GM23338 (cell line): ENCODE data around the gene DAB1. TPM values are rescaled to one million over a fixed set of nuclear protein-coding genes. Genes with fewer than 3 reads are reported as not detected.

Experiments used
- ATAC-seq: fragments of 200-7000 bp; cut with Tn5 transposase; 3 replicates; pipeline ENCODE4 v1.9.1; 2020
- DNase-seq: peaks from one replicate; pipeline ENCODE4 v3.0.0-alpha.2; 2015; ENCODE audit warnings: low spot score
- H2AFZ ChIP-seq: fragments of 200-600 bp; sonication (generic); 2 replicates; pipeline ENCODE4 v1.8.0; 2016; ENCODE audit warnings: antibody characterized with exemption, mild to moderate bottlenecking, moderate library complexity
- H3F3A ChIP-seq: fragments of 200-600 bp; sonication (generic); replicated peaks from 2 replicates; pipeline ENCODE4 v1.8.0; 2017; ENCODE audit warnings: antibody characterized with exemption, mixed run types, low read depth
- H3K27ac ChIP-seq: fragments of 200-600 bp; sonication (generic); 2 replicates; pipeline ENCODE4 v1.6.1; 2016; ENCODE audit warnings: low read depth
- H3K27me3 ChIP-seq: fragments of 200-600 bp; sonication (generic); 2 replicates; pipeline ENCODE4 v1.8.0; 2016; ENCODE audit warnings: mild to moderate bottlenecking, mixed run types, moderate library complexity; ENCODE audit not compliant: insufficient read depth
- H3K36me3 ChIP-seq: fragments of 200-600 bp; sonication (generic); 2 replicates; pipeline ENCODE4 v1.8.0; 2016; ENCODE audit warnings: mild to moderate bottlenecking; ENCODE audit not compliant: insufficient read depth
- H3K4me1 ChIP-seq: fragments of 200-600 bp; sonication (generic); 2 replicates; pipeline ENCODE4 v1.8.0; 2016; ENCODE audit warnings: mild to moderate bottlenecking, moderate library complexity; ENCODE audit not compliant: insufficient read depth
- H3K4me2 ChIP-seq: fragments of 200-600 bp; sonication (generic); 2 replicates; pipeline ENCODE4 v1.7.1; 2017; ENCODE audit warnings: mixed run types
- H3K4me3 ChIP-seq: fragments of 200-600 bp; sonication (generic); 2 replicates; pipeline ENCODE4 v1.6.1; 2016; ENCODE audit warnings: mixed run types
- H3K79me2 ChIP-seq: fragments of 200-600 bp; sonication (generic); replicated peaks from 2 replicates; pipeline ENCODE4 v1.8.0; 2017; ENCODE audit warnings: mild to moderate bottlenecking; ENCODE audit not compliant: insufficient read depth
- H3K9me2 ChIP-seq: fragments of 200-600 bp; sonication (generic); 2 replicates; pipeline ENCODE4 v1.8.0; 2017; ENCODE audit not compliant: insufficient read depth
- H4K20me1 ChIP-seq: fragments of 200-600 bp; sonication (generic); replicated peaks from 2 replicates; pipeline ENCODE4 v1.8.0; 2017; ENCODE audit warnings: mild to moderate bottlenecking; ENCODE audit not compliant: insufficient read depth
- H3K27ac Mint-ChIP-seq: 2 replicates; pipeline ENCODE4 v1.8.0; 2020; ENCODE audit warnings: inconsistent platforms, mild to moderate bottlenecking, moderate library complexity, mixed read lengths
- H3K27me3 Mint-ChIP-seq: 3 replicates; pipeline ENCODE4 v1.8.0; 2022; ENCODE audit warnings: low read depth, mild to moderate bottlenecking, moderate library complexity, mixed read lengths, inconsistent platforms; ENCODE audit not compliant: insufficient read depth, poor library complexity
- H3K36me3 Mint-ChIP-seq: 3 replicates; pipeline ENCODE4 v1.8.0; 2021; ENCODE audit warnings: low read depth, mild to moderate bottlenecking, inconsistent platforms, moderate library complexity, mixed read lengths
- H3K4me1 Mint-ChIP-seq: 3 replicates; pipeline ENCODE4 v1.8.0; 2020; ENCODE audit warnings: mild to moderate bottlenecking, inconsistent platforms, mixed read lengths
- H3K4me3 Mint-ChIP-seq: 3 replicates; pipeline ENCODE4 v1.8.0; 2021; ENCODE audit warnings: moderate library complexity, mild to moderate bottlenecking, inconsistent platforms, mixed read lengths
- H3K9me3 Mint-ChIP-seq: 3 replicates; pipeline ENCODE4 v1.8.0; 2020; ENCODE audit warnings: moderate library complexity, mild to moderate bottlenecking, inconsistent platforms, mixed read lengths
- CREB1 ChIP-seq: fragments of 250-450 bp; sonication (Bioruptor Pico); IDR thresholded peaks from 2 replicates; pipeline ENCODE4 v1.5.0; 2020; ENCODE audit warnings: low read depth, mild to moderate bottlenecking, moderate library complexity
- CTCF ChIP-seq, 2 experiments: fragments of 200-600 bp in 1 of 2; sonication (generic) in 1 of 2; conservative IDR thresholded peaks; 2 replicates each; pipeline versions ENCODE4 v1.5.1 to v1.6.1; 2016 to 2017; ENCODE audit warnings: antibody characterized with exemption in 2 of 2, low read depth in 2 of 2, mild to moderate bottlenecking in 2 of 2, moderate library complexity in 1 of 2
- ETS1 ChIP-seq: IDR thresholded peaks from 2 replicates; pipeline ENCODE4 v1.6.1; 2016; ENCODE audit warnings: antibody characterized with exemption
- EZH2 ChIP-seq: fragments of 200-600 bp; sonication (generic); IDR thresholded peaks from one replicate; pipeline ENCODE4 v1.8.0; 2017; ENCODE audit warnings: antibody characterized with exemption, mild to moderate bottlenecking, low read depth; ENCODE audit not compliant: unreplicated experiment
- EZH2phosphoT487 ChIP-seq: fragments of 200-600 bp; sonication (generic); IDR thresholded peaks from one replicate; pipeline ENCODE4 v1.8.1; 2018; ENCODE audit warnings: antibody characterized with exemption; ENCODE audit not compliant: unreplicated experiment
- JUNB ChIP-seq: IDR thresholded peaks from one replicate; pipeline ENCODE4 v1.6.1; 2016; ENCODE audit warnings: antibody characterized with exemption; ENCODE audit not compliant: unreplicated experiment
- NANOG ChIP-seq: IDR thresholded peaks from 2 replicates; pipeline ENCODE4 v1.6.1; 2016; ENCODE audit warnings: antibody characterized with exemption, borderline replicate concordance
- POLR2AphosphoS5 ChIP-seq: IDR thresholded peaks from 2 replicates; pipeline ENCODE4 v1.6.1; 2016; ENCODE audit warnings: antibody characterized with exemption, low read depth
- REST ChIP-seq: IDR thresholded peaks from one replicate; pipeline ENCODE4 v1.6.1; 2018; ENCODE audit warnings: antibody characterized with exemption; ENCODE audit not compliant: unreplicated experiment
- STAT1 ChIP-seq: IDR thresholded peaks from one replicate; pipeline ENCODE4 v1.6.1; 2016; ENCODE audit warnings: antibody characterized with exemption; ENCODE audit not compliant: unreplicated experiment
- ZNF114 ChIP-seq: fragments of 250-450 bp; sonication (Bioruptor Pico); IDR thresholded peaks from 2 replicates; pipeline ENCODE4 v1.5.0; 2020; ENCODE audit warnings: mild to moderate bottlenecking, moderate library complexity
- ZNF331 ChIP-seq: fragments of 250-450 bp; sonication (Bioruptor Pico); IDR thresholded peaks from 2 replicates; pipeline ENCODE4 v1.5.0; 2020; ENCODE audit warnings: low read depth, mild to moderate bottlenecking, moderate library complexity
- ZNF462 ChIP-seq: fragments of 250-450 bp; sonication (Bioruptor Pico); IDR thresholded peaks from 2 replicates; pipeline ENCODE4 v1.5.0; 2020; ENCODE audit warnings: mild to moderate bottlenecking, moderate library complexity
- polyA plus RNA-seq: library from polyadenylated mRNA; unstranded; fragments of >200 nt; fragmentation: Nextera tagmentation; extraction: Ambion mirVana; gene quantifications from 2 replicates; pipeline ENCODE4 v1.2.1, GENCODE V29; 2016
- total RNA-seq: library from RNA; depleted of rRNA; stranded (reverse); fragments of >200 nt; shearing (Covaris generic); gene quantifications from 2 replicates; pipeline ENCODE4 v1.2.3, GENCODE V29; 2014

Gene DAB1
- total and polyA plus RNA-seq, 2 experiments from 2014 or later: 12.8 to 14.5 TPM

GRCh38 chr1:56952501-56952900 is 471.4 kb downstream of the DAB1 start:
- no peaks in the 10 kb centered on the region for H3K4me1 ChIP-seq
- no peaks in the 10 kb centered on the region for H3K9me3 Mint-ChIP-seq
- H3K27ac ChIP-seq: no peak overlapping the region
- no peaks in the 10 kb centered on the region for H3K9me2 ChIP-seq
- no peak overlapping the region for H3K27ac Mint-ChIP-seq
- no peaks in the 10 kb centered on the region for H3K27me3 Mint-ChIP-seq
- DNase-seq: no peak
- TF ChIP-seq EZH2phosphoT487 (no peak), REST (no peak), CREB1 (CRISPR knock-in tag) (no peak), NANOG (no peak), CTCF (conservative IDR thresholded peaks at IDR 0.05; ENCODE audit: low read depth in 2 of 2) (no peak), ZNF331 (no peak), ETS1 (no peak), JUNB (no peak), ZNF462 (CRISPR knock-in tag) (no peak), POLR2AphosphoS5 (no peak), ZNF114 (CRISPR knock-in tag) (no peak), STAT1 (no peak), EZH2 (no peak)
- no peaks in the 10 kb centered on the region for H4K20me1 ChIP-seq
- no peak overlapping the region for H2AFZ ChIP-seq
- H3K4me3 Mint-ChIP-seq: no peak overlapping the region
- H3K4me1 Mint-ChIP-seq: no peaks in the 10 kb centered on the region
- no peaks in the 10 kb centered on the region for H3K36me3 Mint-ChIP-seq
- H3K36me3 ChIP-seq: no peaks in the 10 kb centered on the region
- no peaks in the 10 kb centered on the region for H3K27me3 ChIP-seq
- no peak overlapping the region for H3K4me2 ChIP-seq
- H3K79me2 ChIP-seq: no peaks in the 10 kb centered on the region
- no peaks in the 10 kb centered on the region for H3F3A ChIP-seq
- H3K4me3 ChIP-seq: no peak overlapping the region
- no peak for ATAC-seq
